ENCODE results near the gene PCSK4.

GRCh38 chr19:1531587-1531986 is 41.4 kb upstream of the PCSK4 start:
- TF ChIP-seq ELF4 (IDR thresholded peaks at IDR 0.05), result no peak
- no peak for TF ChIP-seq FOXM1 (IDR thresholded peaks at IDR 0.05; ENCODE audit: borderline replicate concordance)
- no peak for TF ChIP-seq FOXK2 (IDR thresholded peaks at IDR 0.05)
- TF ChIP-seq PKNOX1 (IDR thresholded peaks at IDR 0.05), result no peak
- TF ChIP-seq ARNT (IDR thresholded peaks at IDR 0.05), result no peak
- TF ChIP-seq HDGF (IDR thresholded peaks at IDR 0.05; ENCODE audit: borderline replicate concordance), result no peak
- no peak for TF ChIP-seq LEF1 (IDR thresholded peaks at IDR 0.05; ENCODE audit: borderline replicate concordance)
- TF ChIP-seq BHLHE40 (IDR thresholded peaks at IDR 0.05; ENCODE audit: borderline replicate concordance), result no peak
- no peak for TF ChIP-seq SP1 (IDR thresholded peaks at IDR 0.05)
- TF ChIP-seq SUZ12 (IDR thresholded peaks at IDR 0.05), result no peak
